Fibroblast of lung (primary cell): Measurements from ENCODE around the gene ADAM15. TPM values are rescaled to one million over a fixed set of nuclear protein-coding genes. Genes with fewer than 3 reads are reported as not detected.

ENCODE experiments used
- DNase-seq, 2 donors: peaks; one replicate each; pipeline versions ENCODE4 v3.0.0 to v3.0.0-alpha.2; 2010; ENCODE audit warnings: low read depth in 2 of 2
- H2AFZ ChIP-seq: 2 replicates; pipeline ENCODE4 v1.5.1; 2012; ENCODE audit warnings: low read length, control low read depth, inconsistent platforms
- H3K27ac ChIP-seq: 2 replicates; pipeline ENCODE4 v1.5.1; 2011; ENCODE audit warnings: low read length, control low read depth; ENCODE audit not compliant: insufficient read depth
- H3K27me3 ChIP-seq: 2 replicates; pipeline ENCODE4 v1.5.1; 2011; ENCODE audit warnings: mild to moderate bottlenecking, low read length; ENCODE audit not compliant: control insufficient read depth, insufficient read depth
- H3K36me3 ChIP-seq: 2 replicates; pipeline ENCODE4 v1.5.1; 2011; ENCODE audit warnings: low read length; ENCODE audit not compliant: control insufficient read depth, insufficient read depth
- H3K4me1 ChIP-seq: 2 replicates; pipeline ENCODE4 v1.5.1; 2011; ENCODE audit warnings: low read length; ENCODE audit not compliant: control insufficient read depth, insufficient read depth; ENCODE audit errors: extremely low read depth
- H3K4me2 ChIP-seq: 2 replicates; pipeline ENCODE4 v1.5.1; 2011; ENCODE audit warnings: low read length, control low read depth; ENCODE audit not compliant: insufficient read depth; ENCODE audit errors: extremely low read depth
- H3K4me3 ChIP-seq, 4 experiments: fragments of 200-600 bp in 1 of 4; sonication (generic) in 1 of 4; replicated peaks in 1 of 4; 2 replicates each; pipeline ENCODE4 v1.5.1; 2011 to 2016; ENCODE audit warnings: low read length in 4 of 4, low read depth in 3 of 4, mild to moderate bottlenecking in 3 of 4, control low read depth in 2 of 4, inconsistent platforms in 1 of 4, mixed read lengths in 1 of 4; ENCODE audit not compliant: insufficient read depth in 1 of 4; ENCODE audit errors: control extremely low read depth in 1 of 4
- H3K79me2 ChIP-seq: 2 replicates; pipeline ENCODE4 v1.5.1; 2012; ENCODE audit warnings: mild to moderate bottlenecking, low read length, inconsistent platforms; ENCODE audit not compliant: control insufficient read depth, insufficient read depth
- H3K9ac ChIP-seq: 2 replicates; pipeline ENCODE4 v1.5.1; 2011; ENCODE audit warnings: mild to moderate bottlenecking, low read length, control low read depth; ENCODE audit not compliant: insufficient read depth
- H3K9me3 ChIP-seq: 2 replicates; pipeline ENCODE4 v1.5.1; 2012; ENCODE audit warnings: low read depth, low read length; ENCODE audit not compliant: control insufficient read depth, insufficient read depth
- H4K20me1 ChIP-seq: 2 replicates; pipeline ENCODE4 v1.5.1; 2011; ENCODE audit warnings: low read length; ENCODE audit not compliant: control insufficient read depth, insufficient read depth; ENCODE audit errors: extremely low read depth
- EZH2 ChIP-seq: IDR thresholded peaks from 2 replicates; pipeline ENCODE4 v1.5.1; 2012; ENCODE audit warnings: low read length, control low read depth, mild to moderate bottlenecking; ENCODE audit errors: missing control alignments
- polyA plus RNA-seq, 2 donors: library from polyadenylated mRNA; depleted of rRNA in 1 of 2; stranded (reverse) in 1 of 2; unstranded in 1 of 2; fragments of >200 nt; gene quantifications; 2 replicates each; pipeline ENCODE4 v1.2.1, GENCODE V29; 2011 to 2012; ENCODE audit warnings: missing spikeins in 1 of 2
- total RNA-seq: library from RNA; depleted of rRNA; stranded (reverse); fragments of >200 nt; gene quantifications from 2 replicates; pipeline ENCODE4 v1.2.1, GENCODE V29; 2014
- TF ChIP-seq, protein P1 (sequence below), 2 donors: IDR thresholded peaks in 1 of 2; conservative IDR thresholded peaks in 1 of 2; 1 replicate in 1 of 2; 2 replicates in 1 of 2; pipeline ENCODE4 v1.5.1; 2011 to 2012; ENCODE audit warnings: low read length in 2 of 2, control low read depth in 1 of 2, inconsistent platforms in 1 of 2, low read depth in 1 of 2, mild to moderate bottlenecking in 1 of 2

ADAM15 gene
- total and polyA plus RNA-seq, 2 donors (not counting 1 experiment from before 2014, with no cell fraction given) = 19.5 to 58.5 TPM

DNA sequence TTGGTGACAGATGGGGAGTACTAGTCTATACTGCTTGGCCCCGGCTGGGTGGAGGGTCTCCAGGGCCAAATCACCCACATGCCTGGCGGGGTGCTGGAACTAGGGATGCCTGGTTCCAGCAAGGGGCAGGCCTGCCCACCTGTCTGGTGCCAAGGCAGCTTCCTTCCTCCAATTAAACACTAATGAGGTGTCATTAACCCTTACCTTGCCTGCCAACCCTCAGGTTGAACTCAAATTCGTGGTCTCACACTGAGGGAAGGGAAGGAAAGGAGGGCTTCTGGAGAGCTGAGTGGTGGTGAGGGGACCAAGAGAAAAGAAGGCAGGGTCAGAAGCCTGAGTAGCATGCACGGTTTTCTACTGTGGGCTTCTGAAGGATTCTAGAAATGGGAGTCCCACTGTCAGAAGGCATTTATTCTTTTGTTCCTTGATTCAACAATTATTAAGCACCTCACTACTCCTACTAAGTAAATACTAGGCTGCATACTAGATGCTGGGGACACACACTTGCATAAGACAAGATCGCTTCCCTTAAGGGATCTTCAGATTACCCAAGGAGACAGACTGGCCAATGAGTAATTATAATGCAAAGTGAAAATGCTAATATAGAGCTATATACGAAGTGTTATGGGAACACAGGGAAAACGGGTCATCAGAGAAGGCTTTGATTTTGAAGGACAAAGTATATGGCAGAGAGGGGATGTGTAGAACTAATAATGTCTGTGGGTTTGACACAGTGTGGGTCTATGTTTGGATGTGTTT is 21.6 kb downstream of the ADAM15 start:
- H3K36me3 ChIP-seq = no peaks in the 10 kb centered on the region
- no peak overlapping the region for H3K4me2 ChIP-seq
- H3K4me3 ChIP-seq = no peak overlapping the region
- TF ChIP-seq EZH2 = no peak
- TF ChIP-seq, protein P1, sequence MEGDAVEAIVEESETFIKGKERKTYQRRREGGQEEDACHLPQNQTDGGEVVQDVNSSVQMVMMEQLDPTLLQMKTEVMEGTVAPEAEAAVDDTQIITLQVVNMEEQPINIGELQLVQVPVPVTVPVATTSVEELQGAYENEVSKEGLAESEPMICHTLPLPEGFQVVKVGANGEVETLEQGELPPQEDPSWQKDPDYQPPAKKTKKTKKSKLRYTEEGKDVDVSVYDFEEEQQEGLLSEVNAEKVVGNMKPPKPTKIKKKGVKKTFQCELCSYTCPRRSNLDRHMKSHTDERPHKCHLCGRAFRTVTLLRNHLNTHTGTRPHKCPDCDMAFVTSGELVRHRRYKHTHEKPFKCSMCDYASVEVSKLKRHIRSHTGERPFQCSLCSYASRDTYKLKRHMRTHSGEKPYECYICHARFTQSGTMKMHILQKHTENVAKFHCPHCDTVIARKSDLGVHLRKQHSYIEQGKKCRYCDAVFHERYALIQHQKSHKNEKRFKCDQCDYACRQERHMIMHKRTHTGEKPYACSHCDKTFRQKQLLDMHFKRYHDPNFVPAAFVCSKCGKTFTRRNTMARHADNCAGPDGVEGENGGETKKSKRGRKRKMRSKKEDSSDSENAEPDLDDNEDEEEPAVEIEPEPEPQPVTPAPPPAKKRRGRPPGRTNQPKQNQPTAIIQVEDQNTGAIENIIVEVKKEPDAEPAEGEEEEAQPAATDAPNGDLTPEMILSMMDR (conservative IDR thresholded peaks at IDR 0.05 in 1 of 2, IDR thresholded peaks at IDR 0.05 in 1 of 2; ENCODE audit: low read depth in 1 of 2, low read length in 2 of 2) = no peak
- DNase-seq = no peak
- no peak overlapping the region for H3K9ac ChIP-seq
- H3K9me3 ChIP-seq = no peaks in the 10 kb centered on the region
- H2AFZ ChIP-seq = no peak overlapping the region
- H3K27ac ChIP-seq = no peak overlapping the region
- peaks cover 5% of the 10 kb centered on the region for H3K4me1 ChIP-seq
- H3K79me2 ChIP-seq = no peaks in the 10 kb centered on the region
- H3K27me3 ChIP-seq = peaks cover 27% of the 10 kb centered on the region
- H4K20me1 ChIP-seq = no peaks in the 10 kb centered on the region

DNA sequence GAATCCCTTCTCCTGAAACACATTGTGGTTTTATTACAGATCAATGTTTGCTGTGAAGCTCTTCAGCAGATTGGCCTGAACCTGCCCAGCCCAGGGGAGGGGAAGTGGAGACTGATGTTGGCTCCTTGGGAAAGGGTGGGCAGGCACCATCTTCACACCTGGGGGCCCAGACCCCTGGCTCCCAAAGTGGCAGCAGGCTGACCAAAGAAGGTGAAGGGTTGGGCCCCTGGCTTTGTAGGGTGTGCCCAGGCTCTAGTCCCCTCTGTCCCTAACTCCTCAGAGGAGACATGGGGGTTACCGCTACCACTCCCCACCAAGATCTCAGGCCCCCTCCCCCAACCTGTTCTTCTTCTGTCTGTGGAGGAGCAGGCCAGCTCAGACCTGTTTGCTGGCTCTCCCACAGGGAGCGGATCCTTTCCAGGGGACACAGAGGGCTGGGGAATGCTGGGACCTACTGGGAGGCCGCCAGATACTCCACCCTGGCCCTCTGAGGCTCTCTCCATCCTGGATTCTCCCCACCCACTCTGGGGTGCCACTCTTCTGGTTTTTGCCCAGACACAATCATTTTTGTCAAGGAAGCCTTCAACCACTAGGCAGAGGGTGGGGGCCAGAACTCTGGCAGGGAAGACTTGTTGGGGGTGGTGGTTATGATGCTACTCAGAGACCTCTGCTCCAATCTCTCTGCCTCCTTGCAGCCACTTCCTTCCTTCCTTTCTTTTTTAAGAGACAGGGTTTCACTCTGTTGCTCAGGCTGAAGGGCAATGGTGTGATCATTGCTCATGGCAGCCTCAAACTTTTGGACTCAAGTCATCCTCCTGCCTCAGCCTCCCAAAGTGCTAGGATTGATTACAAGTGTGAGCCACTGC is 22.5 kb downstream of the ADAM15 start:
- no peak overlapping the region for H3K4me3 ChIP-seq
- no peaks in the 10 kb centered on the region for H3K79me2 ChIP-seq
- H3K4me1 ChIP-seq = peaks cover 5% of the 10 kb centered on the region
- H3K36me3 ChIP-seq = no peaks in the 10 kb centered on the region
- no peak overlapping the region for H3K4me2 ChIP-seq
- TF ChIP-seq, protein P1 (conservative IDR thresholded peaks at IDR 0.05 in 1 of 2, IDR thresholded peaks at IDR 0.05 in 1 of 2; ENCODE audit: low read depth in 1 of 2, low read length in 2 of 2) = no peak
- TF ChIP-seq EZH2 = no peak
- no peaks in the 10 kb centered on the region for H3K9me3 ChIP-seq
- no peak overlapping the region for H2AFZ ChIP-seq
- H3K9ac ChIP-seq = no peak overlapping the region
- H3K27ac ChIP-seq = no peak overlapping the region
- DNase-seq = no peak
- H3K27me3 ChIP-seq = peaks cover 34% of the 10 kb centered on the region
- no peaks in the 10 kb centered on the region for H4K20me1 ChIP-seq

DNA sequence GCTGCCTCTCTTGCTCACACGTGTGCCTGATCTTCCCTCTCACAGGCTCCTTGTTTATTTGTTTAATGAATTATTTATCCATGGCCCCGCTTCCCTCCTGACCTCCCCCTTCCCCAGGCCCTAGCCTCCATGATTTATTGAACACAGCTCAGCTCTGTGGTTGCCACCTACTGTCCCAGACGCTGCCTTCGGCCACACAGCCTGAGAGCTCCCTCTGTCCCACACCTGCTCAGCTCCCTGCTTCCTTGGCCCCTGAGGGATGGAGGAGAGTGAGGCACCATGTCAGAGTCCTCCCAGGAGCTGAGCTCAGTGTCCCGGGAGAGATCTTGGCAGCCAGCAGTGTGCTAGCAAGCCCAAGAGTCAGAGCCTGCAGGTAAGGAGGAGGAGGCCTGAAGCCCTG is 24.4 kb downstream of the ADAM15 start:
- Histone ChIP-seq H3K27me3 (peaks cover 51% of the 10 kb centered on the region), H3K9ac (no peak overlapping the region), H3K4me1 (peaks cover 2% of the 10 kb centered on the region), H3K4me3 (no peak overlapping the region), H3K36me3 (no peaks in the 10 kb centered on the region), H3K4me2 (no peak overlapping the region), H4K20me1 (no peaks in the 10 kb centered on the region), H3K9me3 (no peaks in the 10 kb centered on the region), H3K79me2 (no peaks in the 10 kb centered on the region), H3K27ac (no peak overlapping the region), H2AFZ (no peak overlapping the region)
- no peak for DNase-seq
- no peak for TF ChIP-seq EZH2
- TF ChIP-seq, protein P1 (conservative IDR thresholded peaks at IDR 0.05 in 1 of 2, IDR thresholded peaks at IDR 0.05 in 1 of 2; ENCODE audit: low read depth in 1 of 2, low read length in 2 of 2) = no peak
